Lower leg skin (tissue), 4 donors: ENCODE results near the gene BRSK1. TPM values are rescaled to one million over a fixed set of nuclear protein-coding genes. Genes with fewer than 3 reads are reported as not detected.

Experiments
- DNase-seq, 2 donors: peaks; one replicate each; pipeline ENCODE4 v3.0.0-alpha.2; 2019; ENCODE audit warnings: low spot score in 2 of 2
- H3K4me3 ChIP-seq: fragments of 200-600 bp; sonication (generic); 2 replicates; pipeline ENCODE4 v1.5.1; 2017; ENCODE audit warnings: mild to moderate bottlenecking, low read depth; ENCODE audit not compliant: poor library complexity, severe bottlenecking
- POLR2A ChIP-seq, 2 donors: fragments of 450-650 bp; IDR thresholded peaks; one replicate each; pipeline ENCODE4 v1.6.1; 2016 to 2017; ENCODE audit warnings: antibody characterized with exemption in 2 of 2, mild to moderate bottlenecking in 1 of 2, moderate library complexity in 1 of 2
- WGBS, 2 donors: methylation state at CpG; one replicate each; pipeline ENCODE4 v1.1.5; 2018; 5-methylcytosine and 5-hydroxymethylcytosine counted together
- intact Hi-C: fragments of 100-400 bp; cut with DNase I; formaldehyde crosslinking; loops from one replicate; pipeline ENCODE4 v1.15.0; 2023; ENCODE audit warnings: low total_unique reads
- total RNA-seq, 4 donors: library from RNA; depleted of rRNA; stranded (reverse); fragments of >200 nt; gene quantifications; one replicate each; pipeline ENCODE4 v1.1.0, GENCODE V29; 2016
- TF ChIP-seq, protein P1 (sequence below), 3 donors: fragments of 450-650 bp; IDR thresholded peaks; one replicate each; pipeline ENCODE4 v1.5.1; 2016; ENCODE audit warnings: antibody characterized with exemption in 3 of 3, mild to moderate bottlenecking in 3 of 3, moderate library complexity in 2 of 3

Gene BRSK1
- total RNA-seq, 4 donors from 2014 or later = 0.44 to 4.6 TPM; not detected in 2

- peak within 1 kb of the TSS; percentile 54 for H3K4me3 ChIP-seq
- TF ChIP-seq, protein P1, sequence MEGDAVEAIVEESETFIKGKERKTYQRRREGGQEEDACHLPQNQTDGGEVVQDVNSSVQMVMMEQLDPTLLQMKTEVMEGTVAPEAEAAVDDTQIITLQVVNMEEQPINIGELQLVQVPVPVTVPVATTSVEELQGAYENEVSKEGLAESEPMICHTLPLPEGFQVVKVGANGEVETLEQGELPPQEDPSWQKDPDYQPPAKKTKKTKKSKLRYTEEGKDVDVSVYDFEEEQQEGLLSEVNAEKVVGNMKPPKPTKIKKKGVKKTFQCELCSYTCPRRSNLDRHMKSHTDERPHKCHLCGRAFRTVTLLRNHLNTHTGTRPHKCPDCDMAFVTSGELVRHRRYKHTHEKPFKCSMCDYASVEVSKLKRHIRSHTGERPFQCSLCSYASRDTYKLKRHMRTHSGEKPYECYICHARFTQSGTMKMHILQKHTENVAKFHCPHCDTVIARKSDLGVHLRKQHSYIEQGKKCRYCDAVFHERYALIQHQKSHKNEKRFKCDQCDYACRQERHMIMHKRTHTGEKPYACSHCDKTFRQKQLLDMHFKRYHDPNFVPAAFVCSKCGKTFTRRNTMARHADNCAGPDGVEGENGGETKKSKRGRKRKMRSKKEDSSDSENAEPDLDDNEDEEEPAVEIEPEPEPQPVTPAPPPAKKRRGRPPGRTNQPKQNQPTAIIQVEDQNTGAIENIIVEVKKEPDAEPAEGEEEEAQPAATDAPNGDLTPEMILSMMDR (IDR thresholded peaks at IDR 0.05) = peak in 1 of 3 donors; percentile 14
- no peak for TF ChIP-seq POLR2A (IDR thresholded peaks at IDR 0.05)
- peak; percentile 100 for DNase-seq
- WGBS, 2 donors = 0 to 1% methylated on average over 51 to 63 of the region's 63 CpGs
- intact Hi-C loops = no loop called here
Observed at GRCh38 chr19:55339105-55339888, 55.5 kb downstream of the BRSK1 start, which contains the start of gene KMT5C. TSS of gene KMT5C (plus strand) at chr19:55339876. CDS start at chr19:55341937, 2,061 bp downstream.

DNA sequence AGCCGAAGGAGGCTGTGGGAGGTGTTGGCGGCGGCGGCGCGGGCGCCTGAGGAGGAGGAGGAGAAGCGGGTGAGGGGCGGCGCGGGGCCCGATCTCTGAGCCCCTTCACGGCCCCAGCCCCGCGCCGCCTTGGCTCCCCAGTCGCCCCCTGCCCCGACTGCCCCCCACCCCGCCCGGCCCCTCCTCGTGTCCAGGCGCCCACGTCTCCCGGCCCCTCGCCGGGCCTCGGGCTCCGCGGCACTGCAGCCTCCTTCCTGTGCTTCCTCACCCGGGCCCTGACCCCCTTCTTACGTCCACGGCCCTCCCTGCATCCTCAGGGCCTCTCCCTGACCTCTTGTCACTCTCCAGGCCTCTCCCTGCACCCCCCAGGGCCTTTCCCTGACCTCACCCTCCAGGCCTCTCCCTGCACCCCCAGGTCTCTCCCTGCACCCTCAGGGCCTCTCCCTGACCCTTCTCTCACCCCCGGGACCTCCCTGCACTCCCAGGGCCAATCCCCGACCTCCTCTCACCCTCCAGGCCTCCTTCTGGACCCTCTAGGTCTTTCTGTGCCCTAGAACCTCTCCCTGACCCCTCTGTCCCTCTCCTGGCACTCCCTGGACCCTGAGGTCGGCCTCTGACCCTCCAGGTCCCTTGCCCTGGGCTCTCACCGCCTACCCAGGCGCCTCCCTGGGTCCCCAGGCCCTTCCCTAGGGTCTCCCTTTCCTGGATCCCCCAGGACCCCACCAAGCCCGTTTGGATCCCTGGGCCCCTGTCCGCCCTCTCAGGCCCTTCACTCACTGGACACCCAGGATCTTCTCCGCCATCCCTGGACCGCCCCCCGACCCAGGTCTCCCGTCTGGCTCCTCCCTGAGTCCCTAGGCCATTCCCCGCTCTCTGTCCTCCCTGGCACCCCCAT is 56.3 kb downstream of the BRSK1 start:
- no peak for DNase-seq
- intact Hi-C loops = no loop called here

DNA sequence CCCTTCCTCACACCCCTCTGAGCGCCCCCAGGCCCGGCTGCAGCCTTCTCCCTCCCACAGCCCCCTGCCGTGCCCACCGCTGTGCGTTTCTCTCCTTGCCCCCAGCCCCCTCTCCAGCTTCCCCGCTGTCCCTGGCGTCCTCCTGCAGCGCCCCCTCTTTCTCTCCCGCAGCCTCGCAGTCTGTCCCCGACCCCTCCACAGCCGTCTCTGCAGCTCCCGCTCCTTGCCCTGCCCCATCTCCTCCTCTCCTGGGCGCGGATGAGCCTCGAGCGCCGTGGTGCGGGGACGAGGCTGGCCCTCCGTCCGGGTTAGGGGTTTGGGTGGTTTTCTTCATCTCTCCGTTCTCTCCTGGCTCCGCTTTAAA is 57.0 kb downstream of the BRSK1 start:
- intact Hi-C loops = no loop called here
- 1% methylated on average over 24 of the region's 24 CpGs for WGBS, 2 donors
- no peak for DNase-seq
- peak overlapping the region; percentile 12 for H3K4me3 ChIP-seq
- TF ChIP-seq, protein P1 (IDR thresholded peaks at IDR 0.05) = no peak
- no peak for TF ChIP-seq POLR2A (IDR thresholded peaks at IDR 0.05)

More for the DNA sequence above, 56.3 kb downstream of the BRSK1 start:
- peak overlapping the region; percentile 54 for H3K4me3 ChIP-seq
- TF ChIP-seq, protein P1 (IDR thresholded peaks at IDR 0.05) = no peak
- peak in 1 of 2 donors; percentile 64 for TF ChIP-seq POLR2A (IDR thresholded peaks at IDR 0.05)
- WGBS, 2 donors = 4% methylated on average over 32 to 36 of the region's 44 CpGs

DNA sequence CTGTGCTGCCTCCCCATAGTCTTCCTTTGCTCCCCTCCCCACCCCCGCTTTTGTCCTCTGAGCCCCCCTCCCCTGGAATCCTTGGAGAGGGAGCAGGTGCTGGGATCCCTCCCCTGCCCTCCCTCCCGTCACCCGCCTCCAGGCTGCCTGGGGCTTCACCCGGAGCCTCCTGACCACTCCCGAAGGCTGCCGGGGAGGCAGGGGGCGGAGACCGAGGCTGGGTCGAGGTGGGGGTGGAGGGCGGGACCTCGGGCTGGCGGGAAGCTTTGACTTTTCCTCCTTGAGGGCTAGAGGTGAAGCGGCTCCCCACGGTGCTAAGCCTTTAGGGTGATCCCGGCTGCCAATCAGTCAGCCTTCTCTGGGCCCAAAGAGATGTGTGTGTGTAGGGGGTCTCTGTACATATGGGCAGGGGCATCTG is 57.4 kb downstream of the BRSK1 start:
- peak in 1 of 2 donors; percentile 92 for DNase-seq
- H3K4me3 ChIP-seq = peak overlapping the region; percentile 12
- 3 to 4% methylated on average over 15 of the region's 15 CpGs for WGBS, 2 donors
- intact Hi-C loops = no loop called here
- no peak for TF ChIP-seq POLR2A (IDR thresholded peaks at IDR 0.05)
- TF ChIP-seq, protein P1 (IDR thresholded peaks at IDR 0.05) = no peak

DNA sequence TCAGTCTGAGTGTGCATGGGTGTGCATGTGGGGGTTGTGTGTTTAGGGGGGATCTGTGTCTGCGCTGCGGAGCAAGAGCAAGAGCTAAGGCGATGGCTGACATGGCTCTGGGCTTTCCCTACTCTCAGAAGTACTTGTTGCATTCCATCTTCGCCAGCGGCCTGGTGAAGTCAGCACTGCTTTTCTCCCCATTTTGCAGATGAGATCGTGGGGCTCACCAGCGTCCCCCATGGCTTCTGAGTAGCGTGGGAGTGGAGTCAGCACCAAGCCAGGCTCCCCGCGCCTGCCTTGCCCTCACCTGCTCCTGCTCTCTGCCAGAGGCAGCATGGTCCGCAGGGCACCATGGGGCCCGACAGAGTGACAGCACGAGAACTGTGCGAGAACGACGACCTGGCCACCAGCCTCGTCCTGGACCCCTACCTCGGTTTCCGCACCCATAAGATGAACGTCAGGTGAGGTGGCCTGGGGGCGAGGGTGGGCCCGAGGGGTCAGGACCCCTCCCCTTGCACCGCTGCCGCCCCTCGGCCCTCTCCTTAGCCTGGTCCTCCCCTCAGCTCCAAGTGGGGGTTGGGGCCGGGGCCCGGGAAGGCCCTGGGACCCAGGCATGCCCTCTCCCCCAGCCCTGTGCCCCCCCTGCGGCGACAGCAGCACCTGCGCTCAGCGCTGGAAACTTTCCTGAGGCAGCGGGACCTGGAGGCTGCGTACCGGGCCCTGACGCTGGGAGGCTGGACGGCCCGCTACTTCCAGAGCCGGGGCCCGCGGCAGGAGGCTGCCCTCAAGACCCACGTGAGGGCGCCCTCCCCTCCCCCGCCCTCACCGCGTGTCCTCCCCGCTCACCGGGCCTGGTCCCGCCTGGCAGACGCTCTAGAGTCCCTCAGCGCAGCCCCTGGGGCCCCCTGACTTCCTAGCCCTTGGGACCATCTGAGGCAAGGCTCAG is 58.1 kb downstream of the BRSK1 start:
- 81 to 90% methylated on average over 27 to 38 of the region's 50 CpGs for WGBS, 2 donors
- TF ChIP-seq POLR2A (IDR thresholded peaks at IDR 0.05) = no peak
- H3K4me3 ChIP-seq = no peak overlapping the region
- intact Hi-C loops = no loop called here
- no peak for DNase-seq
